Right lobe of liver (tissue), 6 donors: ENCODE measurements around the gene KCNK3. TPM values are rescaled to one million over a fixed set of nuclear protein-coding genes. Genes with fewer than 3 reads are reported as not detected.

ENCODE experiments used
- ATAC-seq, 4 donors: fragments of 200-7000 bp; cut with Tn5 transposase; one replicate each; pipeline ENCODE4 v1.9.1; 2020; ENCODE audit warnings: mild to moderate bottlenecking in 4 of 4, moderate library complexity in 4 of 4
- DNase-seq, 3 donors: peaks; one replicate each; pipeline ENCODE4 v3.0.0-alpha.2; 2020
- H3K27ac ChIP-seq, 3 donors: fragments of 200-600 bp; one replicate each; pipeline ENCODE4 v1.8.0; 2022
- H3K27me3 ChIP-seq, 2 donors: fragments of 200-600 bp; one replicate each; pipeline ENCODE4 v1.8.0; 2022
- H3K36me3 ChIP-seq, 4 donors: fragments of 200-600 bp; sonication (generic) in 1 of 4; one replicate each; pipeline versions ENCODE4 v1.5.1 to v1.8.0; 2017 to 2022; ENCODE audit warnings: control low read depth in 1 of 4
- H3K4me1 ChIP-seq, 4 donors: fragments of 200-600 bp; sonication (generic) in 1 of 4; one replicate each; pipeline versions ENCODE4 v1.5.1 to v1.8.0; 2017 to 2022; ENCODE audit warnings: control low read depth in 1 of 4
- H3K4me3 ChIP-seq, 3 donors: fragments of 200-600 bp; one replicate each; pipeline ENCODE4 v1.8.0; 2022
- H3K9me3 ChIP-seq, 4 donors: fragments of 200-600 bp; sonication (generic) in 1 of 4; one replicate each; pipeline versions ENCODE4 v1.5.1 to v1.8.0; 2017 to 2022; ENCODE audit warnings: control low read depth in 1 of 4
- POLR2A ChIP-seq: fragments of 450-650 bp; IDR thresholded peaks from one replicate; pipeline ENCODE4 v1.6.1; 2017; ENCODE audit warnings: antibody characterized with exemption, mild to moderate bottlenecking
- WGBS: methylation state at CpG from one replicate; pipeline ENCODE4 v1.1.6; 2018; ENCODE audit warnings: low coverage, low lambda C conversion rate; ENCODE audit not compliant: insufficient coverage; ENCODE audit errors: missing lambda C conversion rate; 5-methylcytosine and 5-hydroxymethylcytosine counted together
- intact Hi-C, 2 donors: fragments of 100-400 bp; cut with DNase I; formaldehyde crosslinking; loops; one replicate each; pipeline versions ENCODE4 v1.11.2 to v1.14.1; 2022
- total RNA-seq, 6 experiments: library from RNA; depleted of rRNA in 2 of 6; stranded (reverse); fragments of >200 nt in 2 of 6; fragmentation: NEBNext Ultra II Directional in 3 of 6; extraction: Animal tissue kit (Norgen Biotek cat#: 25700) in 3 of 6; gene quantifications; one replicate each; pipeline versions ENCODE4 v1.1.0 to v1.2.4, GENCODE V29; 2016 to 2023
- TF ChIP-seq, protein P1 (sequence below), 4 donors: fragments of 200-600 bp in 3 of 4; fragments of 450-650 bp in 1 of 4; IDR thresholded peaks; one replicate each; pipeline versions ENCODE4 v1.5.1 to v1.8.0; 2016 to 2022; ENCODE audit warnings: antibody characterized with exemption in 4 of 4, mild to moderate bottlenecking in 2 of 4
- donor health status: DM: no; HTN: yes; CAD: no.
- donor health status: DM: no; HTN: no; CAD: no.
- donor health status: DM: no; HTN: no; CAD: no.
- donor health status: DM: no; HTN: yes; CAD: no.
- donor health status: DM: no; HTN: yes; CAD: no.

KCNK3 gene
- total RNA-seq, 6 experiments from 2014 or later, result 0.18 to 0.43 (median 0.33) TPM

DNA sequence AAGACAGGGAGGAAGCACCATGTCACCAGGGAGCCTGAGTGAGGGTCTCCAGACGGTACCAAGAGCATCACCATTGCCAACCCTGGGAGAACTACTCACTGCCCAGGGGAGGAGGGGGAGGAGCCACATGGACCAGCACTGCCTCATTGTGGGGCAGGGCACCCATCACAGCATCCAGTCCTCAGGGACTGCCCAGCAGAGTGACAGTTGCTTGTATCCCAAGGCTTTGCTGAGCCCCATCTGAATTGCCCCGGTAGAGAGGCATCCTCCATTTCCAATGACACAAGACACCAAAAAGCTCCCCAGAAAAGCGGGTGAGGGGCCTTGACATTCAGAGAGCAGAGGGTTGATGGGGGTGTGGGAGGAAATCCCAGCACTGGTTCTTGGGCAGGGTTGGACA lies 44.5 kb upstream of the KCNK3 start:
- 46% methylated on average over 2 of the region's 3 CpGs for WGBS

DNA sequence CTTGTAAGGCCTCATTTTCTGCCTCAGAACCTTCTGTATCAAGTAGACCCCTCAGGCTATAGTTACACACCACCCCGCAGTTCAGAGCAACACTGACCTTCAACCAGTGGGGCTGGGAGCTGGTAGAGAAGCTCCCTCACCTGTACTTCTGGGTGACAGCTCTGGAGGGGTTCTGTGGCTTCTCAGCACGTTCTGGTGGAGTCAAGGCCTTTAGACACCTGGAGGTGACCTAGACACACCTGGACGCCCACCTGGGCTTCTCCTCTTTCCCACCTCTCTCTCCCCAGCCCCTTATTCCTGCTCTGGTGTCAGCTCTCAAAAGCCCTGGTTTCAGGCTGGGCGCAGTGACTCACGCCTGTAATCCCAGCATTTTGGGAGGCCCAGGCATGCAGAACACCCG lies 44.0 kb upstream of the KCNK3 start:
- H3K9me3 ChIP-seq, result no peaks in the 10 kb centered on the region
- DNase-seq, result no peak
- intact Hi-C loops, result no loop called here
- TF ChIP-seq, protein P1, sequence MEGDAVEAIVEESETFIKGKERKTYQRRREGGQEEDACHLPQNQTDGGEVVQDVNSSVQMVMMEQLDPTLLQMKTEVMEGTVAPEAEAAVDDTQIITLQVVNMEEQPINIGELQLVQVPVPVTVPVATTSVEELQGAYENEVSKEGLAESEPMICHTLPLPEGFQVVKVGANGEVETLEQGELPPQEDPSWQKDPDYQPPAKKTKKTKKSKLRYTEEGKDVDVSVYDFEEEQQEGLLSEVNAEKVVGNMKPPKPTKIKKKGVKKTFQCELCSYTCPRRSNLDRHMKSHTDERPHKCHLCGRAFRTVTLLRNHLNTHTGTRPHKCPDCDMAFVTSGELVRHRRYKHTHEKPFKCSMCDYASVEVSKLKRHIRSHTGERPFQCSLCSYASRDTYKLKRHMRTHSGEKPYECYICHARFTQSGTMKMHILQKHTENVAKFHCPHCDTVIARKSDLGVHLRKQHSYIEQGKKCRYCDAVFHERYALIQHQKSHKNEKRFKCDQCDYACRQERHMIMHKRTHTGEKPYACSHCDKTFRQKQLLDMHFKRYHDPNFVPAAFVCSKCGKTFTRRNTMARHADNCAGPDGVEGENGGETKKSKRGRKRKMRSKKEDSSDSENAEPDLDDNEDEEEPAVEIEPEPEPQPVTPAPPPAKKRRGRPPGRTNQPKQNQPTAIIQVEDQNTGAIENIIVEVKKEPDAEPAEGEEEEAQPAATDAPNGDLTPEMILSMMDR (IDR thresholded peaks at IDR 0.05), result no peak
- no peak for TF ChIP-seq POLR2A
- no peak for ATAC-seq
- WGBS, result 26% methylated on average over 2 of the region's 6 CpGs
- no peaks in the 10 kb centered on the region for H3K36me3 ChIP-seq
- H3K4me3 ChIP-seq, result no peak overlapping the region
- H3K4me1 ChIP-seq, result no peaks in the 10 kb centered on the region
- H3K27ac ChIP-seq, result no peak overlapping the region
- no peaks in the 10 kb centered on the region for H3K27me3 ChIP-seq

More for the DNA sequence above, 44.5 kb upstream of the KCNK3 start:
- DNase-seq (no peak), ATAC-seq (no peak)
- H3K4me3 ChIP-seq, result no peak overlapping the region
- intact Hi-C loops, result no loop called here
- no peak overlapping the region for H3K27ac ChIP-seq
- H3K4me1 ChIP-seq, result no peaks in the 10 kb centered on the region
- H3K36me3 ChIP-seq, result no peaks in the 10 kb centered on the region
- no peaks in the 10 kb centered on the region for H3K9me3 ChIP-seq
- TF ChIP-seq, protein P1 (IDR thresholded peaks at IDR 0.05), result no peak
- TF ChIP-seq POLR2A, result no peak
- H3K27me3 ChIP-seq, result no peaks in the 10 kb centered on the region

DNA sequence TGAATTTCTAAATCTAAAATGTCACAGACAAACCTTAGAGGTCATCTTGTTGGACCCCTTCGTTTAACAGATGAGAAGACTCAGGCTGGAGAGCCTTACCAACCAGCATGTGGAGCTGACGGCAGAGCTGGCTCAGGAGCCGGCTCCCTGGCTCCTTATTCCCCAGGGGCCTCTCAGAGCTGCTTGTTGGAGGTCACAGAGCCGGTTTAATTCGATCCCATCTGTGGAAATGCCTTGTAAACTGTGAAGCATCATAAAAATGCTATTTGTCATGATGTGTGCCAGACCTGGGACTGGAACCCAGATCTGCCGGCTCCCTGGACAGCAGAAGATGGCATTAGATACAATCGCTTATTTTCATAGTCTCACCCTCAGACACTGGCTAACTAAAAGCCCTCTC lies 43.2 kb upstream of the KCNK3 start:
- no peak for DNase-seq
- 65% methylated on average over 2 of the region's 7 CpGs for WGBS
- intact Hi-C loops, result no loop called here

DNA sequence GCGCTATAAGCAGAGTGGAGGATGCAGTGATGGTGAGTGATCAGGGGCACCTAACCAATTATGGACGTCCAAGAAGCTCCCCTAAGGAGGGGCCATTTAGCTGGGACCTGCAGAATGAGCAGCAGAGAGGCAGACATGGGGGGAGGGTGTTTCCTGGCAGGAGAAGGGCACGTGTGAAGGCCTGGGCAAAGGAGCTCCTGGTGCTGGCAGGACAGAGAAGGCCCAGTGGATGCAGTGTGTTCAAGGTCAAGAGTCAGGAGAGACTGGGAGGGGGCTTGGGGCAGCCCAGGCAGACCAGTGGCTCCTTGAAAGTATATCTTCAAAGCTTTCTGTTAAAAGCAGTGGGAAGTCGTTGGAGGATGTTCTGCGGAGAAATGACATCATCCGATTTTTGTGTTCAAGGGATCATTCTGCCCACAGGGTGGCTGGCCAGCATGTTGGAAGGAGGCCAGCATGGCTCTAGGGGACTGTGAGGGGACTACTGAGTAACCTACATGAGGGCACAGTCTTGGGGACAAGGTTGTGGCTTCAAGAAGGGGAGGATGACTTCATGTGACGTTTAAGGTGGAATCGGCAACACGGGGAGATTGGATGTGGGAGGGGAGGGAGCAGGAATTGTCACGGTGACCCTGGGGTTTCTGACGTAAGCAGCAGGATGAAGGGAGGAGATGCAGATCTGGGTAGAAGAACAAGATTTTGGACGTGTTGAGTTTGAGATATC lies 42.4 kb upstream of the KCNK3 start:
- no peak overlapping the region for H3K4me3 ChIP-seq
- H3K27ac ChIP-seq, result no peak overlapping the region
- H3K36me3 ChIP-seq, result no peaks in the 10 kb centered on the region
- 56% methylated on average over 9 of the region's 12 CpGs for WGBS
- TF ChIP-seq, protein P1 (IDR thresholded peaks at IDR 0.05), result no peak
- H3K27me3 ChIP-seq, result no peaks in the 10 kb centered on the region
- ATAC-seq, result no peak
- H3K9me3 ChIP-seq, result no peaks in the 10 kb centered on the region
- no peak for DNase-seq
- intact Hi-C loops, result no loop called here
- H3K4me1 ChIP-seq, result no peaks in the 10 kb centered on the region

More for the DNA sequence above, 43.2 kb upstream of the KCNK3 start:
- Histone ChIP-seq H3K36me3 (no peaks in the 10 kb centered on the region), H3K4me1 (no peaks in the 10 kb centered on the region), H3K9me3 (no peaks in the 10 kb centered on the region), H3K4me3 (no peak overlapping the region), H3K27ac (no peak overlapping the region), H3K27me3 (no peaks in the 10 kb centered on the region)
- ATAC-seq, result no peak
- TF ChIP-seq, protein P1 (IDR thresholded peaks at IDR 0.05), result no peak
- no peak for TF ChIP-seq POLR2A
